Right ventricle myocardium superior (tissue), 1 donor: ENCODE measurements around the gene HOXB13. TPM values are rescaled to one million over a fixed set of nuclear protein-coding genes. Genes with fewer than 3 reads are reported as not detected.

Source experiments
- ATAC-seq: fragments of 200-7000 bp; cut with Tn5 transposase; one replicate; pipeline ENCODE4 v1.9.1; 2020; ENCODE audit warnings: mild to moderate bottlenecking; ENCODE audit not compliant: poor library complexity
- DNase-seq: peaks from one replicate; pipeline ENCODE4 v3.0.0-alpha.2; 2020
- intact Hi-C: fragments of 100-400 bp; cut with DNase I; formaldehyde crosslinking; loops from one replicate; pipeline ENCODE4 v1.11.2; 2022
- total RNA-seq: library from RNA; stranded (reverse); fragmentation: NEBNext Ultra II Directional; extraction: Animal tissue kit (Norgen Biotek cat#: 25700); gene quantifications from one replicate; pipeline ENCODE4 v1.2.1, GENCODE V29; 2021
- donor health status: DM: no; HTN: yes; CAD: no; lungs with severe emphysema.

HOXB13 gene
- total RNA-seq, 1 donor from 2014 or later = not detected

DNA sequence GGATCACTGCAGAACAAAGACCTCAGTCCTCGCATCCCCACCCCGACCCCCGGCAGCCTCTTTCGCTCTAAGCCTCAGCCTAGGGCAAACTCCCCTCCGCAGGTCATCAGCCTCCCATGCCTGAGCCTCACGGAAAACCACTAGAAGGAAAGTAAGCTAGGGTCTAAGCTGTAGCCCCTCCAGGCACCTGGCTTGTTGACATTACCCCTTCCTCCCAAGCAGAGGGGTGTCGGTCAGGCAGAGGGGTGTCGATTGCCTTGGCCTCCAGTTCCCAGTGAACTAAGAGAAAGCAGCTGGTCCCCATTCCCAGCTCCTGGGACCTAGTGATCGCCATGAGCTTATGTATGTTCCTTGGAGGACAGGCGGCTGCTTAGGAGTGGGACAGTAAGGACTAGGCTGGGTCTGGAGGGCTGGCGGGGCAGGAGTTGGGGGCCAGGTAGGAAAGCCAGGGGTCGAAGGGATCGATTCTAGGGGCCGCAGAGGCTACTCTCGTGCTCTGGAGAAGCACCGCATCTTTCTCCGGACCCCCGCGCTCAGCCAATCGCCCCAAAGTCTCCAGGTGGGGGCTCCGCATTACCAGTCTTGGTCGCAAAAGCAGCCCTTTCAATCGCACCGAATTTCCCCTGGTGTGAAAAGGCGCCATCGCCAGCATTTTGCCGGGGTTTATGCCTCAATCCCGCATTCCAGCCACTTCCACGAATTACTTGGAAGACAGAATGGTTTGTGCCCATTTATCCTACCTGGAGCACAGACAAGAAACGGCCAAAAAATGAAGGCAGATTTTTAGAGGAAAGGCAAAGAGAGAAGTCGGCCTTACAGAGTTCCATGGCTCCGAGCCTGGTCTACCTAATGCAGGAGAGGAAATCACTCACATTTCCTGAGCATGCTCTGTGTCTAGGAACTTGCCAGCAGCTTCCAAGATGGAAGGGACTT is 21.3 kb upstream of the HOXB13 start:
- DNase-seq (no peak), ATAC-seq (no peak)
- intact Hi-C loops = no loop called here

DNA sequence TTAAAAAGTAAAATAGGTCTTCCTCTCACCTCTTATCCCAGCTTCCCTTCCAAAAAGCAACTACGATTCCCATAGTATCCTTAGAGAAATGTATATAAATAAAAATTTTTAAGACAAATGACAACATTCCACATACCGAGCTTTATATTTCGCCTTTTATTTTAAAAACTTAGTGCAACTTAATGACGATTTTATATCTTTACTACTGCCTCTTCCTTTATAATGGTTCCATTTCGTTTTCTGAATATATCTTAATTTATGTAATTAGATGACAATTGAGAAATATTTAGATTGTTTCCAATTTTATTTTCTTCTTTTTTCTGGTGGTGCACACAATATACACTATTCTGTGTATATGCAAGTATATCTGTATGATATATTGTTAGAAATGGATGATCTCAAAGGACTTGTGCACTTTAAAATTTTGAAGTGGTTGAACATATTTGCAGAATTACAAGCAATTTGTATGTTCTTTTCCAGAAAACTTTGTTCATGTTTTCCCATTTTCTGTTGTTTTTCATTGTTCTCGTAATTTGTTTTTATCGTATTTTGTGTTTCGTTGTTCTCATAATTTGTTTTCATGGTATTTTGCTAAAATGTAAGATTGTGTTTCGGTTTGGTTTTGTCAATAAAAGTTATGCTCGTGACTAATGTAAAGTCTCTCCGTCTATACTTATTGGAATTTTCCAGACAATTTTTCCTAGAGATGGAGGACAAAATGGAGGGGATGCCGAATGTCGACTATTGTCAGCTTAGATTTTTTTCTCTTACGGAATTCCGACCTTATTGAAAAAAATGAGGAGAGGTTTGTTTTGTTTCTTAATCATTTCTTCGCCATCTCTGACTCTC is 20.4 kb upstream of the HOXB13 start:
- DNase-seq (no peak), ATAC-seq (no peak)
- intact Hi-C loops = no loop called here

DNA sequence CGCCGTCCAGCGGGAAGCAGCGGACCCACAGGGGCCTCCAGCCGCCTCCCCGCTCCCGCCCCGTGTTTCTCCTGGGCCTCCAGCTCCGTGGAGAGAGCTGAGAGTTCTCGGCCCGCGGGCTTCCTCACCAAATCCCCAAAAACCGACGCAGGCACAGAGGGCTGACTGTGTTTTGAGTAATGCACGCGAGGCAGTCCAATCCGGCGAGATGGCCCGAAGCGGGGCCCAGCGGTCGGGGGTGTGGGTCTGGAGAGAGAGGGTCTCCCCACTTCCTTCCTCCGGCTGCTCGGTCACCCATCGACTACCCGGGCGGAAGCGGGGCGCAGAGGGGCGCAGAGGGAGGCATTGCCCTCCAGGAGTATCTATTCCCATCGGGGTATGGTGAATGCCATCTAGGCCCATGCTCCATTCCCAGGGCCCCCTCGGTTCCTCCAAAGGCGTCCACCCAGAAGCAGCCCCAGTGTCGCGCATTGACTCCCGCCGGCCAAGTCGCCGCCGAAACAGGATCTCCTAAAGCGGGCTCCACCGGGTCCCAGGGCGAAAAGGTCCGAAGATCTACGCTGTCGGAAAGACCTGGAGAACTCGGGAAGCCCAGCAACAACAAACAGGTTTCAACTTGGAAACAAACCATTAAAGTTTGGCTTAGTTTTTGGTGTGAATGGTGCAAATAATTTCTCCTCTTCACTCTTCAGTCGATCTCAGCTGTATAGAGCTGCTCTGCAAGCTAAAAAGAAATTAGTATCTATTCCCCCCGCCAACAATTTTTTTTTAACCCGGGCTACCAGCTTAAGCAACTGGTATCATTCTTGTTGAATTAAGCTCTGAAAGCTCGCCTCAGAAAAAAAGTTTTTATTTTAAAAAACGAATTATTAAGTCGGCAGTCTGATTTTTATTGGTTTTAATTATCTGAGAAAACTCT is 19.2 kb upstream of the HOXB13 start:
- DNase-seq (no peak), ATAC-seq (no peak)
- intact Hi-C loops = no loop called here

DNA sequence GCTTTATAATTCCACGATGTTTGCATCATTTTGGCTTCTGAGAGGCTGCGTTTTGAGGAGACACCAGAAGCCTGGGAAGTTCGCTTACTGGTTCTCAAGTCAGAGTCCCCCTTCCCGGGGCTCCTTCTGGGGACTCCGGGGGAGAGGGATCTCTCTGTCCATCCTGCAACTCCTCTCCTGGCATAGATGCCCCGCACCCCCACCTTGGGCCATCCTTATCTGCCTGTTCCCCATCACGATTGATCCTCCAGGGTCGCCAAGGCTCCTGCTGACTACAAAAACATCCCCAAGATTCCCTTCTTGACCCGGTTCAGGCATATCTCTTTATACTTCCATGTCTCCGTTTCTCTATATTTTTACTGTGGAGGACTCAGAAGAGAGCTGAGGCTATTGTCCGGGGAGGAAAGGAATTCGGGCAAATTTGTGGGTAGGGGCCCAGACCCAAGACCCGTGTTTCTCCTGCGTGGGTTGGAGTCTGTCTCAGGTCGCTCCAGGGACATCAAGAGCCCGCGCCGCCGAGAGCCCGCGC is 18.4 kb upstream of the HOXB13 start:
- no peak for ATAC-seq
- DNase-seq = no peak
- intact Hi-C loops = no loop called here

DNA sequence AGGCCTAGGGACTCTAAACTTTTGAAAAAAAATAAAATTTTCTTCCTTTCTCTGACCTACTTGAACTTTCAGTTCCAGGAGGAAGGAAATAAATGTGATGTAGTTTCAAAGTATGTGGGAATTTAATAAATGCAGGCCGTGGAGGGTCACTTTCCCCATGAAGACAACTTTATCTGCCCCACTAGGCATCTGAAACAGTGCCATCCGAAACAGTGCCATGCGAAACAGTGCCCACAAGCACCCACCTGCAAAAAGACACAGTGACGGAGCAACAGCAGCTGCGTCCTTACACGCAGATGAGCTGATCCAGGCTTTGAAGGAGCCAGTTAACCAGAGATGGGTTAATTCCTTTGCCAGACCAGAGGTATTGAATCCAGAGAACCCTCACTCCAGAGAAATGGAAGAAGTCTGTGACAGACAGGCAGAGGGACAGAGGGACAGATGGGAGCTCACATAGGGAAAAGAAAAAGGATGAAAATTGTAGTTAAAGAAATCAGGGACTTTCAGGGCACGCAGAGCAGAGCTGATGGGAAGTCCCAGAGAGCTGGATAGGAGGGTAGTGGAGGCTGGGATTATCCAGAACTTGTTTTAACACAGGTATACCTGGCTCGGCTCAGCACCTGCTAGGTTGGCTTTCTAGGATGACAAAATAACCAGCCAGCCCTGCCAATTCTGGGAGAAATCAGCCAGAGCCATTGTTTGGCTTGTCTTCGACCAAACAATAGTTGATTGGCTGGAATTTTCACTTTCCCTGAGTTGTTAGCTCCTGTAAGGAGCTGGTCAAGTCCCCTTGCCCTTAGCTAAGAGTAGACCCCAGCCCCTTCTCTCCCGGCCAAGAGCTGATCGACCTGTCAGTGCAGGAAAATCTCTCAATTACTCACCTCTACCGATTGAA is 17.1 kb upstream of the HOXB13 start:
- DNase-seq = no peak
- intact Hi-C loops = no loop called here
- ATAC-seq = no peak

DNA sequence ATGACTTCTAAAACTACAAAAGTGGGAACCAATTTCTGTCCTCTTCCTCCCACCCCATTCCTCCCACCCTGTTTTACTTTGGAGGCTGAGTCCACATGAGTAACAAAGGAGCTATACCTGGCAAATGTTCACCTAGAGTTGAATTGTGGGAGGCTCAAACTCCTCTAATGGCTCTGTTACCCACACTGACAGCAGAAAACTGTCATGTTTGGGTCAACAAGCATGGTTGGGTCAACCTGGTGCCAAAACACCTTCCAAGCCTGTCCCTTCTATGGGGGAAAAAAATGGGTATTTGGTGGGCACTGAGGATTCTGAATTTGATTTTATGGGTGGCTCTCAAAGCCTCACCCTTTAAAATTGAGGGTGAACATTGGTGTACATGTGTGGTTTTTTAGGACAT is 12.0 kb upstream of the HOXB13 start:
- no peak for DNase-seq
- intact Hi-C loops = no loop called here
- no peak for ATAC-seq

DNA sequence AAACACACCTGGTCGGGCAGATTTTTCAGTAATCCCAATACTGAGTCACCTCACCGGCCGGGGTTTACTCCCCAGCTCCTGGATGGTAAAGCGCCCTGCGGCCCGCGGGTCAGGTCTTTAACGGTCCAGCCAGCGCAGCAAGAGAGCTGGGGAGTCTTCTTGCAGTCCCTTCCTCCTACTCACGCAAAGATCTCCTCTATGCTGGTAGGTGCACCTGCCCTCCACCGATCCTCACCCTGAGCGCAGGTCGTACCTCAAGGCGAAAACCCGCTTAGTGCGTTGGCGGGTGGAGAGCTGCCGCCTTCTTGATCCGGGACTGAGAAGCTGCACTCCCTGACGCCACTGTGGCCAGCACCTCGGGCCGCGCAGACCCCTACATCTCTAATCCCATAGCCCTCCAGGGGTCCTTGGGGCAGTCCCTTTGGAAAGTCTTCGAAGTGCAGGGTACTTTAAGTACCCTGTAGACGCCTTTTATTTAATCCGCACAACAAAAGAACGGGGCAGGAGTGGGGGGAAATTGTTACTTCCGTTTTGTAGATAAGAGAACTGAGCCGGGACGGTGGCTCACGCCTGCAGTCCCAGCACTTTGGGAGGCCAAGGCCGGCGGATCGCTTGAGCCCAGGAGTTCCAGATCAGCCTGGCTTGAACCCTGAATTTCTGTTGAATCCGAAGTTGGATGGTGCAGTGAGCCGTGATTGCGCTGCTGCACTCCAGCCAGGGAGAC is 10.4 kb upstream of the HOXB13 start:
- DNase-seq (no peak), ATAC-seq (no peak)
- intact Hi-C loops = no loop called here

DNA sequence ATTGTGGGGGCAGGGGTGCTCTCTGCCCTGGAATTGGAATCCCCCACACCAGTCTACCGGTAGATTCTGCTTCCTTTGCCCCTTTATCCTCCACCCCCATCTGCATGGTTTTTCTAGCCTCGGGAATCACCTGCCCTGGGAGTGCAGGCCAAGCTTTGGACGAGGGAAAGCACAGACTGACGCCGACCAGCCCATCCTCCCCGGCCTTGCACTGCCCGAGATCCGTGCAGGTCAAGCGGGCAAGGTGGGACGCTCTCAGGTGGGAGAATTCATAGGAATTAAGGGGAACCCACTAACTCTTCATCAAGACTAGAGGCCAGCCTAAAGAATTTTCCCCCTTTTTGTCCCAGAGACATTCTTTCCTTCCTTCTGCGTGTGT is 9.9 kb upstream of the HOXB13 start:
- DNase-seq (no peak), ATAC-seq (no peak)
- intact Hi-C loops = no loop called here

DNA sequence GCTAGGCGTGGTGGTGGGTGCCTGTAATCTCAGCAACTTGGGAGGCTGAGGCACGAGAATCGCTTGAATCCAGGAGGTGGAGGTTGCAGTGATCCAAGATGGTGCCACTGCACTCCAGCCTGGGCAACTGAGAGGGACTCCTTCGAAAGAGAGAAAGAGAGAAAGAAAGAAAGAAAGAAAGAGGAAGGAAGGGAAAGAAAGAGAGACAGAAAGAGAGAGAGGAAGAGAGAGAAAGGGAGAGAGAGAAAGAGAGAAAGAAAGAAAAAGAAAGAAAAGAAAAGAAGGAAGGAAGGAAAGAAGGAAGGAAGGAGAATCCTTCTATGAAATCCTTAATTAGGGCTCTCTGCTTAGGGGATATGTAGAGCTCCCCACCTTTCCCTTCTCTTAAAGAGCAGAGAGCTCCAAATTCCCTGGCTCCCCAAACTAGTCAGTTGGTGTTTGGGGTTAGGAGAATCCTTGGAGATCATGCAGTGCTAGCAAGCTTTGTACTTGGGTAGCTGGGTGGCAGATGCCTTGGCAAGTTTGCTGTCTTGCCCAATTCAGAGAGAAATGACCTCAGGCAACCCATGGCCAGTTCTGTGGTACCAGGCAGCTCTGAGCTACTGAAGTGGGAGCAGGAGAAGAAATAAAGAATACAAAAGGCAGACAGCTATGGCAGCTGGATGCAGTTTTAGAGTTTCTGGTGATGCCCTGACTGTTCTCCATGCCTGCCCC is 8.9 kb upstream of the HOXB13 start:
- intact Hi-C loops = no loop called here
- ATAC-seq (no peak), DNase-seq (no peak)

DNA sequence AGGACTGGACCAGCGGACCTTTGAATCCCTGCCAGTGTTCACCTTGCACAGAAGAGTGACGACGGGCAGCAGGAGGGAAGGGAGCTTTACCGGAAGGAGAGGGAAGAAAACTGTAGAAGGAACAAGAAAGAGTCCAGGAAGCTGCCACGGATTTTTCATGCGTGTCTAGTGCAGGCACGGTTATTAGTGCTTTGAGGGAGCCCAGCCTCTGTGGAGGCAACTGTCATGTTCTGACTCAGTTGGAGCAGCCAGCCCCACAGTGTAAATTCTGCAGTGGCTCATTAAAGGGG is 6.5 kb upstream of the HOXB13 start:
- intact Hi-C loops = no loop called here
- ATAC-seq (no peak), DNase-seq (no peak)

DNA sequence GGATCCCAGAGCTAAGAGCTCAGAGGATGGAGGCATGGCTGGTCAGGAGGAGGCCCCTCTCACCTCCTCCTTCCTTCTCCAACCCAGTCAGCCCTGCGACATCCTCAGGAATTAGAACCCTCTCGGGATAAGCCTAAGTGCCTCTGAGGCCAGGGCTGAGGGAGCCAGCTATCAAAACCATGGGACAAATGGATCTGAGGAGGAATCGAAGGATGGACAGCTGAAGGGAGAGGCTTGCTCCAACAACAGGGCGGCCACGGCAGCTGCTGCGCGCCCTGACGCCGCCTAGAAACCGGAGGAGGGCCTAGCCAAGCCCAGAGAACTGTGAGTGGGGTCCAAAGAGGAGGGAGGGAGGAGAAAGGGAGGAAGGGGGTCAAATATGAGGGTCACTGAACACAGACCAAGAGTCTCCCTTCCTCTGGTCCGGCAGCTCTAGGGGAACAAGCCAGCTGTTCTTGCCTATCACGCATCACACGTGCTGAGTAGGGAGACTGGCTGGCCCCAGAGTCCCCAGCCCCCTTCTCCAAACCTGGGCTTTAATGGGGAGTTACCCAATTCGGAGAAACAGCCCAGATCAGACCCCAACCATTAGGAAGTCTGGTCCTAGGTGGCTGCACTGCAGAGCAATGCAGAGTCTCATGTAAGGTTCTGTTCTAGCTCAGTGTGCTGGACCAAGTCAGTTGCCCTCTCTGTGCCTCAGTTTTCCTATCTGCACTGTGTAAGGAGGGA is 5.9 kb upstream of the HOXB13 start:
- no peak for DNase-seq
- intact Hi-C loops = no loop called here
- ATAC-seq = no peak

DNA sequence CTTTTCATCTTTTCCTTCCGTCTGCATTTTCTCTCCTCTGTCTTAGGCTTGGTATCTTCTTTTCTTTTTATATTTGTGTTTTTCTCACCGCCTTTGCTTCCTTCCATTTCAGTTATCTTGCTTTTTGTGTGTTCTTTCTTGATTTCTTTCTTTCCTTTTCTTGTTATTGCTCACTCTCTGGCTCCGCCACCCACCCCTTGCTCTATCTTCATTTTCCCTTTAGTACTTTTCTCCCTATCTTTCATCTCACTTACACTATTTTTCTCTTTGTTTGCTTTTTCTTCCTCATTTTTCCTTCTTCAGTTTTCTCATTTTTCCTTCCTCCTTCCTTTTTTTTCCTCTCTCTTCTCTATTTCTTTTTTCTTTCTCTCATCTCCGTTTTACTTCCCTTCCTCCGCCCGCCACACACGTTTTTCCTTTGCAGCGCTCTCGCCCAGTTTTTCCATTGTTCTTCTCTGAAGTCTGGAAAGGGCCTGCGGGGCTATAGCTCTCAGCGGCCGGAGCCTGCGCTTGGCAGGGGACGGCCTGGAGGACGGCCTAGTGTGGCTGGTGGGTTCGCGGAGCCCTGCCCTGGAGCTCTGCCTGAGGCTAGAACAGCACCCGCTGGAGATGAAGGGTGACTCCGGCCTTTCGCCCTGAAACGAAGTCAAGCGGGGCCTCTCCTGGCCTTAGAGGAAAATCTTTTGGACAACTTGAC is 5.2 kb upstream of the HOXB13 start:
- intact Hi-C loops = no loop called here
- DNase-seq (no peak), ATAC-seq (no peak)

DNA sequence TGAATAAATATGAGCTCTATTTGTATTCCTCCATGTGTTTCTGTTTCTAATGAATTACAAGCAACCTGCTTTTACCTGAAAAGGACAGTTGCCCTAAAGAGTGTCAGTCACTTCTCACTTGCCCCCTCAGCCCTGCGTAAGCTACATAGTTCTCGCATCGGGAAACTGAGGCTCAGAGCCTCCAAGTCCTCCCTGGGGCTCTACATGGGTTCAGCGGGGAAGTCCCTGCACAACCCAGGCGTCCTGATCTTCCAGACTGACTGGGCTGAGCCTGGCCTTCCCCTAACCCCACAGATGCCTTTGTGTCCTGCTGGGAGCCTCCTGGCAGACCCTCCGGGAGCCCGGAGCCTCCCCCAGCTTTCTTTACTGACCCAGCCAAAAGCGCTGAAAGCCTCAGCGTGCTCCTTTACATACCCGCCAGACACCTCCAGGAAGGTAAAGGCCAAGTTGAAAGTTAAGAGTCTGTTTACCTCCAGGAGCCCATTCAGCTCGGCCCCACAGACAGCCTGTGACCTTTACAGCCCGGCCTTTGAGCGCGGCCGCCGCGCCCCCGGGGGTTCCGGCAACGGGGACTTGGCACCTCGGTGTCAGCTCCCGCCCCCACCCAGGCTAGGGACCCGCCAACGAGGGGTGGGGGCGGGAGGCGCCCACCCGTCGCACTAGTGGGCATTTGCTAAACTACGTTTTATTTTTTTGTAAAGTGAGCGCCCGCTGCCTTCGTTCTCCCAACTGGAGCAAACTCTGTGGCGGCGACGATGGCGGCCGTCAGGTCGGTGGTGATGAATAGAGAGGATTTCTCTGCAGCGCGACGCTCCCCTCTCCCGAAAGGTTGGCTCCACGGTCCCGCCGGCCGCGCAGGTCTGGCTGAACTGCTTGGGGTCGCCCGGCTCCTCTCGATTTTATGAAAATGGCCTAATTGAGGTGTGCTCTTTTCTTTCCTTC is 4.4 kb upstream of the HOXB13 start:
- DNase-seq (no peak), ATAC-seq (no peak)
- intact Hi-C loops = no loop called here

DNA sequence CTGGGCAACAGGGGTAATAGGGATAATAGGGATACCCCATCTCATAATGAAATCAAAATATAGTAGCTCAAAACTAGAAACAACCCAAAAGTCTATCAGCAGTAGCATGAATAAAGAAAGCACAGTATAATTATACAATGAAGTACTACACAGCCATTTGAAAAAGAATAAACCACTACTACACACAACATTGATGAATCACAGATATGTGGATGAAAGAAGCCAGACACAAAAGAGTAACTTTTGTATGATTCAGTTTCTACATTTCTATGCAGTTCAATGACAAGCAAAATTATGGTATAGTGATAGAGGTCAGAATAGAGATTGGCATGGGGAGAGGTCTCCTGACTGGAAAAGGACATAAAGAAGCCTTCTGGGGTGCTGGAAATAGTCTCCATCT is 2.8 kb upstream of the HOXB13 start:
- DNase-seq (no peak), ATAC-seq (no peak)
- intact Hi-C loops = no loop called here

DNA sequence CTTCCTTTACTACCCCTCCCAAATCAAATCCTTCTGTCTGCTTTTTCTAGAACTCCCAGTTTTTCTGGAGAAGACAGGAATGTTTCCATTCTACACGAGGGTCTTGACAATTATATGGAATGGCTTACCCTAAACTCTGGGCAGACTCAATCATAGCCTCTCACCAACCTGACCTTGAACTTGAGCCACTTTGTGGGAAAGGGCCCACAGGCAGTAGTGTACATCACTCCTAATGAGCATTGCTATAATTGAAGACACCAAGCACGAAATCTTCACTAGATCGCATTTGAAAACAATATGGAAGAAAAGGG is 1.6 kb upstream of the HOXB13 start:
- ATAC-seq = no peak
- DNase-seq = no peak
- intact Hi-C loops = no loop called here
